ENCODE data around the gene SYT13. TPM values are rescaled to one million over a fixed set of nuclear protein-coding genes. Genes with fewer than 3 reads are reported as not detected.

The SYT13 gene
- total and polyA plus RNA-seq, 12 donors, result 0.51 to 7.7 (median 2.3) TPM

- no peak overlapping the region for H3K4me3 ChIP-seq
- no peak for DNase-seq
- WGBS, 2 donors, result 91 to 94% methylated on average over 31 of the region's 31 CpGs
- intact Hi-C loops (cut with DNase I), result loop anchor here in 3 of 10 donors (1.0 to 10.0 kb wide), 3 partner anchors 48 to 65 kb away; partner anchors contain the start of gene PRDM11 (in 2 of the 3)
- TF ChIP-seq CTCF (IDR thresholded peaks at IDR 0.05), result no peak
- H3K27me3 ChIP-seq, result no peaks in the 10 kb centered on the region
- no peaks in the 10 kb centered on the region for H3K9me3 ChIP-seq
- no peak overlapping the region for H3K27ac ChIP-seq
- peaks cover 20 to 47% (median 36%) of the 10 kb centered on the region in 9 donors for H3K4me1 ChIP-seq
- no peak for ATAC-seq
- H3K36me3 ChIP-seq, result peaks cover 0 to 20% (median 3%) of the 10 kb centered on the region in 9 donors
Observed at GRCh38 chr11:45212566-45213315, 73.4 kb downstream of the SYT13 start.

DNA sequence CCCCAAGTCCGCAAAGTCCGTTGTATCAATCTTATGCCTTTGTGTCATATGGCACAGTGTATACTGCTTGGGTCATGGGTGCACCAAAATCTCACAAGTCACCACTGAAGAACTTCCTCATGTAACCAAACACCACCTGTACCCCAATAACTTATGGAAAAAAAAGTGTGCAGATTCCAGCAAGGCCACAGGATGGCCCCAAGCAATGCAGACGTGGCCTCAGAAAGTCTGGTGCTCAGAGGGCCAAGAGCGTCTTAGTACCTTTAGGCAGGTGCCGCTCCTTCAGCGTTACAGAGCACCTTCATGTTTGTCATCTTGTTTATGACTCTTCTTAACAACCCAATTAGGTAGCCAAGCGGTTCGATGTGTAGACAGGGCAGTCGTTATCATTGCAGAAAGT is 74.4 kb downstream of the SYT13 start:
- peaks cover 20 to 49% (median 37%) of the 10 kb centered on the region in 9 donors for H3K4me1 ChIP-seq
- peaks cover 0 to 20% (median 3%) of the 10 kb centered on the region in 9 donors for H3K36me3 ChIP-seq
- intact Hi-C loops (cut with DNase I), result loop anchor here in 4 of 10 donors (1.0 to 10.0 kb wide), 5 partner anchors 29 to 75 kb away; partner anchors contain the start of genes PRDM11 (in 2 of the 4) and SYT13 (in 1 of the 4)
- no peak overlapping the region for H3K27ac ChIP-seq
- no peaks in the 10 kb centered on the region for H3K9me3 ChIP-seq
- 80 to 88% methylated on average over 9 of the region's 9 CpGs for WGBS, 2 donors
- no peak overlapping the region for H3K4me3 ChIP-seq
- DNase-seq (no peak), ATAC-seq (no peak)
- H3K27me3 ChIP-seq, result no peaks in the 10 kb centered on the region
- peak in 1 of 9 donors; percentile 19 for TF ChIP-seq CTCF (IDR thresholded peaks at IDR 0.05)

DNA sequence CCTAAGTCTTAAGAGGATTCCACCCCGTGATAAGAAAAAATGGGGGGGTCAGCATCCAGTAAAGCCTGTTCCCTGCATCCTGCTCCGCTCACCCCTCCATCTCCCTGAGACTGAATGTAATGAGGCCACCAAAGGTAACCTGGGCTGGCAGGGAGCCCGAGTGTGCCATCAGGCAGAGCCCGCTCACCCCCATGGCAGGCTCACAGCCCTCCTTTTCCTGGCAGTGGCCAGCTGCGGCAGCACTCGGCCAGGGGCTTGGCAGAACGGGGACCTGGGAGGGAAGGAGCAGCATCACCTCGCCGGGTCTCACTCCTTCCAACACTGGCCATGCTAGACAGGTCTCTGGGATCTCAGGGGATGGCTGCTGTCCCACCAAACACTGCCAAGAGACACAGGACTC is 75.3 kb downstream of the SYT13 start:
- TF ChIP-seq CTCF (IDR thresholded peaks at IDR 0.05), result no peak
- DNase-seq, result no peak
- peak overlapping the region in 9 of 10 donors; percentile 77 to 92 (median 80) for H3K27ac ChIP-seq
- peak in 1 of 8 donors; percentile 7 for ATAC-seq
- WGBS, 2 donors, result 72 to 81% methylated on average over 9 of the region's 9 CpGs
- no peaks in the 10 kb centered on the region for H3K9me3 ChIP-seq
- peaks cover 20 to 48% (median 37%) of the 10 kb centered on the region in 9 donors for H3K4me1 ChIP-seq
- no peaks in the 10 kb centered on the region for H3K27me3 ChIP-seq
- peak overlapping the region in 1 of 10 donors; percentile 2 for H3K4me3 ChIP-seq
- peaks cover 0 to 20% (median 3%) of the 10 kb centered on the region in 9 donors for H3K36me3 ChIP-seq
- intact Hi-C loops (cut with DNase I), result loop anchor here in 5 of 10 donors (1.0 to 10.0 kb wide), 5 partner anchors 28 to 76 kb away; partner anchors contain the start of genes PRDM11 (in 2 of the 5) and SYT13 (in 1 of the 5)

GRCh38 chr11:45209891-45210699 is 76.0 kb downstream of the SYT13 start:
- Histone ChIP-seq H3K36me3 (peaks cover 0 to 27% (median 3%) of the 10 kb centered on the region in 9 donors), H3K4me1 (peaks cover 20 to 41% (median 34%) of the 10 kb centered on the region in 9 donors), H3K9me3 (no peaks in the 10 kb centered on the region), H3K27me3 (no peaks in the 10 kb centered on the region), H3K27ac (peak overlapping the region; percentile 64 to 92 (median 80)), H3K4me3 (peak overlapping the region in 7 of 10 donors; percentile 2 to 33 (median 25))
- WGBS, 2 donors, result 3 to 6% methylated on average over 28 to 29 of the region's 29 CpGs
- DNase-seq (peak; percentile 84 to 89), ATAC-seq (peak; percentile 82 to 97 (median 94))
- intact Hi-C loops (cut with DNase I), result loop anchor here in 5 of 10 donors (1.0 to 10.0 kb wide), 6 partner anchors 15 to 77 kb away; partner anchors contain the start of genes PRDM11 (in 2 of the 5) and SYT13 (in 1 of the 5)
- TF ChIP-seq CTCF (IDR thresholded peaks at IDR 0.05), result peak in 2 of 9 donors; percentile 8 to 15
